ENCODE results near the gene SLC6A6. TPM values are rescaled to one million over a fixed set of nuclear protein-coding genes. Genes with fewer than 3 reads are reported as not detected.
A peak's percentile ranks its signal among the peaks of the same experiment; 100 is the strongest.

The SLC6A6 gene
- total RNA-seq, 1 donor from 2014 or later: 32.9 TPM

GRCh38 chr3:14452740-14453710, 50.6 kb downstream of the SLC6A6 start:
- Histone ChIP-seq H3K27ac (no peak overlapping the region), H3K27me3 (no peaks in the 10 kb centered on the region), H3K36me3 (peaks cover under 1% of the 10 kb centered on the region), H2AFZ (replicated peaks) (no peak overlapping the region), H4K20me1 (ENCODE audit: low read depth) (no peaks in the 10 kb centered on the region), H3K9me3 (ENCODE audit: low read depth) (no peaks in the 10 kb centered on the region), H3K4me3 (no peak overlapping the region), H3K79me2 (ENCODE audit: low read depth) (no peaks in the 10 kb centered on the region), H3K4me2 (no peak overlapping the region), H3K9ac (no peak overlapping the region), H3K4me1 (peaks cover 4% of the 10 kb centered on the region), H3F3A (ENCODE audit: low read depth) (no peaks in the 10 kb centered on the region)
- Mint-ChIP-seq H3K4me1 (peaks cover 44% of the 10 kb centered on the region), H3K27ac (peak overlapping the region; percentile 81), H3K36me3 (peaks cover 17% of the 10 kb centered on the region), H3K4me3 (peak overlapping the region; percentile 53), H3K27me3 (ENCODE audit: insufficient read depth, low read depth) (peaks cover 5% of the 10 kb centered on the region), H3K9me3 (no peaks in the 10 kb centered on the region)
- TF ChIP-seq, protein P1, sequence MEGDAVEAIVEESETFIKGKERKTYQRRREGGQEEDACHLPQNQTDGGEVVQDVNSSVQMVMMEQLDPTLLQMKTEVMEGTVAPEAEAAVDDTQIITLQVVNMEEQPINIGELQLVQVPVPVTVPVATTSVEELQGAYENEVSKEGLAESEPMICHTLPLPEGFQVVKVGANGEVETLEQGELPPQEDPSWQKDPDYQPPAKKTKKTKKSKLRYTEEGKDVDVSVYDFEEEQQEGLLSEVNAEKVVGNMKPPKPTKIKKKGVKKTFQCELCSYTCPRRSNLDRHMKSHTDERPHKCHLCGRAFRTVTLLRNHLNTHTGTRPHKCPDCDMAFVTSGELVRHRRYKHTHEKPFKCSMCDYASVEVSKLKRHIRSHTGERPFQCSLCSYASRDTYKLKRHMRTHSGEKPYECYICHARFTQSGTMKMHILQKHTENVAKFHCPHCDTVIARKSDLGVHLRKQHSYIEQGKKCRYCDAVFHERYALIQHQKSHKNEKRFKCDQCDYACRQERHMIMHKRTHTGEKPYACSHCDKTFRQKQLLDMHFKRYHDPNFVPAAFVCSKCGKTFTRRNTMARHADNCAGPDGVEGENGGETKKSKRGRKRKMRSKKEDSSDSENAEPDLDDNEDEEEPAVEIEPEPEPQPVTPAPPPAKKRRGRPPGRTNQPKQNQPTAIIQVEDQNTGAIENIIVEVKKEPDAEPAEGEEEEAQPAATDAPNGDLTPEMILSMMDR (IDR thresholded peaks at IDR 0.05): no peak
- TF ChIP-seq EZH2 (IDR thresholded peaks at IDR 0.05) (no peak), EZH2phosphoT487 (IDR thresholded peaks at IDR 0.05) (no peak)
- no peak for DNase-seq (ENCODE audit: low spot score)

DNA sequence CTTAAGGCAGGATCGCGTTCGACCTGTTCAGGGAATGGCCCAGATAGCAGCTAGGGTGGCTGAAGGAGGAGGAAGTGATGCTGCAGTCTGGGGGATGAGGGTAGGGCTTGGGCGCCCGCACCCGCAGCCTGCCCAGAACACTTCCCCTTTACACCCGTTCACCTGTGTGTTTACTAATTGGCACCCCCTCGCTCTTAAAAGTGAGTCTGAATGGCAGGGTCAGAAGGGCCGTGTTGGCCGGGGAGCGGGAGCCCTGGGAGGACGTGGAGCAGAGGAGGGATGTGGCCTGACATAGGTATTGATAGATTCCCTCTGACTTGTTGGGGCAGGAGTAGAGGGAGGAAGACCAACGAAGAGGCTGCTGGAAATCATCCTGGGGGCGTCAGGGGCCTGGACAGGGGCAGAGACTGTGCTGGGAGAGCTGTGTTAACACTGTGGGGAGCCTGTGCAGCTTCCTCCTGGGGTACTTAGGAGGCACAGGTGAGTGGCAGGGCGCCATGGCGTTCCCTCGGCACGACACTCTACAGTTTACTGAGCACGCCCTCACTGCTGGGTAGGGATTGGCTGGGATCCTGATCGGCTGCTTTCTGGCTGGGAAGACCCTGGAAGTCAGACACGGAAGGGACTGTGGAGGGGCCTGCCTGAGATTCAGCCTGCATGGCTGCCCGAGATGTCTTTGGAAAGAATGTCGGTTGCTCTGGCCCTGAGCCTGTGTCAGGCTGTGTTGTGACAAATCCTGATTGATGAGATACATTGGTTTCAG, 51.7 kb downstream of the SLC6A6 start:
- no peaks in the 10 kb centered on the region for H3K9me3 ChIP-seq (ENCODE audit: low read depth)
- no peak overlapping the region for H3K9ac ChIP-seq
- peaks cover 10% of the 10 kb centered on the region for H3K4me1 ChIP-seq
- peaks cover 54% of the 10 kb centered on the region for H3K4me1 Mint-ChIP-seq
- TF ChIP-seq EZH2 (IDR thresholded peaks at IDR 0.05): no peak
- no peak for TF ChIP-seq EZH2phosphoT487 (IDR thresholded peaks at IDR 0.05)
- TF ChIP-seq, protein P1 (IDR thresholded peaks at IDR 0.05): no peak
- no peaks in the 10 kb centered on the region for H3F3A ChIP-seq (ENCODE audit: low read depth)
- no peaks in the 10 kb centered on the region for H3K27me3 ChIP-seq
- H3K36me3 Mint-ChIP-seq: peaks cover 10% of the 10 kb centered on the region
- no peak for DNase-seq (ENCODE audit: low spot score)
- H3K4me2 ChIP-seq: no peak overlapping the region
- no peaks in the 10 kb centered on the region for H3K36me3 ChIP-seq
- H3K27ac ChIP-seq: no peak overlapping the region
- H3K27me3 Mint-ChIP-seq (ENCODE audit: insufficient read depth, low read depth): peaks cover 5% of the 10 kb centered on the region
- H3K4me3 ChIP-seq: no peak overlapping the region
- H3K9me3 Mint-ChIP-seq: no peaks in the 10 kb centered on the region
- H3K4me3 Mint-ChIP-seq: no peak overlapping the region
- no peaks in the 10 kb centered on the region for H4K20me1 ChIP-seq (ENCODE audit: low read depth)
- peak overlapping the region; percentile 67 for H3K27ac Mint-ChIP-seq
- H2AFZ ChIP-seq (replicated peaks): no peak overlapping the region
- H3K79me2 ChIP-seq (ENCODE audit: low read depth): no peaks in the 10 kb centered on the region

- Histone ChIP-seq H2AFZ (replicated peaks) (no peak overlapping the region), H3K4me3 (no peak overlapping the region), H3K9me3 (ENCODE audit: low read depth) (no peaks in the 10 kb centered on the region), H3K9ac (no peak overlapping the region), H4K20me1 (ENCODE audit: low read depth) (no peaks in the 10 kb centered on the region), H3K27ac (no peak overlapping the region), H3K79me2 (ENCODE audit: low read depth) (no peaks in the 10 kb centered on the region), H3K4me2 (no peak overlapping the region), H3K27me3 (no peaks in the 10 kb centered on the region), H3K36me3 (no peaks in the 10 kb centered on the region), H3F3A (ENCODE audit: low read depth) (no peaks in the 10 kb centered on the region), H3K4me1 (peaks cover 10% of the 10 kb centered on the region)
- H3K27ac Mint-ChIP-seq: no peak overlapping the region
- DNase-seq (ENCODE audit: low spot score): no peak
- H3K36me3 Mint-ChIP-seq: peaks cover 9% of the 10 kb centered on the region
- no peaks in the 10 kb centered on the region for H3K9me3 Mint-ChIP-seq
- H3K4me1 Mint-ChIP-seq: peaks cover 55% of the 10 kb centered on the region
- TF ChIP-seq EZH2phosphoT487 (IDR thresholded peaks at IDR 0.05) (no peak), EZH2 (IDR thresholded peaks at IDR 0.05) (no peak)
- TF ChIP-seq, protein P1 (IDR thresholded peaks at IDR 0.05): no peak
- peaks cover 5% of the 10 kb centered on the region for H3K27me3 Mint-ChIP-seq (ENCODE audit: insufficient read depth, low read depth)
- peak overlapping the region; percentile 33 for H3K4me3 Mint-ChIP-seq
Measured at GRCh38 chr3:14454639-14455310, 52.4 kb downstream of the SLC6A6 start.

Data from neural progenitor cell (in vitro differentiated cells).